Right renal pelvis (tissue), 4 donors: ENCODE measurements around the gene TAAR8. TPM values are rescaled to one million over a fixed set of nuclear protein-coding genes. Genes with fewer than 3 reads are reported as not detected.
A peak's percentile ranks its signal among the peaks of the same experiment; 100 is the strongest.
"Not testable (repeated sequence)": the region's sequence is repeated elsewhere in the genome, so short reads cannot be mapped to it uniquely, and the experiment has no call there.

Experiments used
- DNase-seq, 4 donors: peaks; one replicate each; pipeline ENCODE4 v3.0.0-alpha.2; 2013; ENCODE audit warnings: low read depth in 4 of 4, low spot score in 3 of 4, missing footprints in 1 of 4
- polyA plus RNA-seq, 4 donors: library from polyadenylated mRNA; unstranded; fragments of 120-200 nt; gene quantifications; one replicate each; pipeline ENCODE4 v1.2.1, GENCODE V29; 2013; ENCODE audit not compliant: insufficient read length in 4 of 4

TAAR8 gene
- not detected for polyA plus RNA-seq

GRCh38 chr6:132552372-132552771, at the start of gene TAAR8:
TAAR8 (plus strand) TSS chr6:132552672; CDS start chr6:132552693, 21 bp downstream.
- no peak for DNase-seq

GRCh38 chr6:132504757-132505156, 47.7 kb upstream of the TAAR8 start:
- no peak for DNase-seq

- no peak for DNase-seq
These were observed 47.3 kb upstream of the TAAR8 start for GRCh38 chr6:132505158-132505557.

- DNase-seq, result no peak
These were observed 46.0 kb upstream of the TAAR8 start for GRCh38 chr6:132506461-132506860.

- DNase-seq, result no peak
These were observed 45.3 kb upstream of the TAAR8 start for GRCh38 chr6:132506869-132507808.

- DNase-seq, result no peak
These were observed 41.2 kb upstream of the TAAR8 start for GRCh38 chr6:132511210-132511830.

- DNase-seq, result no peak
These were observed 40.6 kb upstream of the TAAR8 start for GRCh38 chr6:132511831-132512220.

GRCh38 chr6:132512342-132512637, 40.2 kb upstream of the TAAR8 start:
- DNase-seq, result no peak

- DNase-seq, result peak; percentile 77 to 86 (median 83)
These were observed 39.5 kb upstream of the TAAR8 start, which contains the start of gene STX7 for GRCh38 chr6:132512638-132513632. STX7 (minus strand) TSS chr6:132513116; CDS start chr6:132503530, 9,586 bp downstream.

- no peak for DNase-seq
These were observed 38.5 kb upstream of the TAAR8 start for GRCh38 chr6:132513831-132514545.

- DNase-seq, result no peak
These were observed 37.1 kb upstream of the TAAR8 start for GRCh38 chr6:132515386-132515785.

GRCh38 chr6:132520953-132521352, 31.5 kb upstream of the TAAR8 start:
- no peak for DNase-seq

- DNase-seq, result no peak
These were observed 27.8 kb upstream of the TAAR8 start for GRCh38 chr6:132524646-132525045.

GRCh38 chr6:132525866-132526265, 26.6 kb upstream of the TAAR8 start:
- no peak for DNase-seq

- no peak for DNase-seq
These were observed 26.0 kb upstream of the TAAR8 start for GRCh38 chr6:132526461-132526860.

- DNase-seq, result no peak
These were observed 24.7 kb upstream of the TAAR8 start for GRCh38 chr6:132527791-132528190.

- DNase-seq, result peak in 3 of 4 donors; percentile 51 to 56 (median 53)
These were observed 22.0 kb upstream of the TAAR8 start for GRCh38 chr6:132530293-132530974.

- not testable (repeated sequence) for DNase-seq
These were observed 17.9 kb upstream of the TAAR8 start for GRCh38 chr6:132534546-132534945.

- no peak for DNase-seq
These were observed 15.3 kb upstream of the TAAR8 start for GRCh38 chr6:132537145-132537544.
